ENCODE data around the gene DPH2. TPM values are rescaled to one million over a fixed set of nuclear protein-coding genes. Genes with fewer than 3 reads are reported as not detected.

Gene DPH2
- total and polyA plus RNA-seq, 10 of the 15 experiments (the other 5 are each of a cell fraction or from before 2014, with no cell fraction given): 13.1 to 82.9 (median 52.0) TPM

DNA sequence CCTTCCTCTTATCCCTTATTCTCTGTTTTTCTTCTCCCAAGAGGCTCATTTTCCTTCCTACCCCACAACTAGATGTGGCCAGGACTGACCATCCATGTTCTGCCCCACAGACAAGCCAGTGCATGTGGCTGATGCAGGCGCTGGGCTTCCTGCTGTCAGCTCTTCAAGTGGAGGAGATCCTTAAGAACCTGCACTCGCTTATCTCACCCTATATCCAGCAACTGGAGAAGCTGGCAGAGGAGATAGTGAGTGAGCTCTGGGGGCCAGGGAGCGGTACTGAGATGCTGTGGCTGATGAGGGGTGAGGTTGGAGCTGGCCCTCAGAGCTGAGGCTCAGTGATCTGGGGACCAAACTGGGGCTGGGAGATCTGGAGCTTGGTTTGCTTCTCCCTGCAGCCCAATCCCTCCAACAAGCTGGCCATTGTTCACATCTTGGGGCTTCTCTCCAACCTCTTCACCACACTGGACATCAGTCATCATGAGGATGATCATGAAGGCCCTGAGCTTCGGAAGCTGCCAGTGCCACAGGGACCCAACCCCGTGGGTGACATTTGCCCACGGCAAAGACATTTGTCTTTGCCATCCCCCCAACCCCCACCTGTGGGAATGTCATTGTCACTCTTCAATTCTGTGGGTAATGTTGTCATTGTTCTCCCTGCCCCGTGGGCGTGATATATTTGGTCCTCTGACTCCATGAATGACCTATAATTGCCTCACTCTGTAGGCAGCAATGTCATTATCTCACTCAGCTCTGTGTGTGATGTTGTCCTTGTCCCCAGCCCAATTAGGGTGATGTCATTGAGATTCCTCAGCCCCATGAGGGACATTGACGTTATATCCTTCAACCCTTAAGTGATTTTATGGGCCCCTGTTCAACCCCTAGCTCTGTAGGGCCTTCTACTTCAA is 11.2 kb upstream of the DPH2 start:
- CTCF ChIA-PET: interaction anchor here (1.3 to 1.9 kb wide), 2 partner anchors 23 to 88 kb away, joined by 3 to 6 read pairs; no protein-coding TSS in a partner anchor
- FAIRE-seq: no peak
- no peaks in the 10 kb centered on the region for H3K27me3 ChIP-seq (replicated peaks in 1 of 2; ENCODE audit: control insufficient read depth in 2 of 2, insufficient read depth in 2 of 2, low read length in 1 of 2)
- no peak for TF ChIP-seq CEBPB (IDR thresholded peaks at IDR 0.05; ENCODE audit: borderline replicate concordance in 1 of 2, low read depth in 2 of 2, low read length in 2 of 2)
- TF ChIP-seq ATF3 (IDR thresholded peaks at IDR 0.05; ENCODE audit: borderline replicate concordance, extremely low read depth, low read depth, low read length): no peak
- TF ChIP-seq MAX (IDR thresholded peaks at IDR 0.05; ENCODE audit: low read depth, low read length): no peak
- TF ChIP-seq, protein P1, sequence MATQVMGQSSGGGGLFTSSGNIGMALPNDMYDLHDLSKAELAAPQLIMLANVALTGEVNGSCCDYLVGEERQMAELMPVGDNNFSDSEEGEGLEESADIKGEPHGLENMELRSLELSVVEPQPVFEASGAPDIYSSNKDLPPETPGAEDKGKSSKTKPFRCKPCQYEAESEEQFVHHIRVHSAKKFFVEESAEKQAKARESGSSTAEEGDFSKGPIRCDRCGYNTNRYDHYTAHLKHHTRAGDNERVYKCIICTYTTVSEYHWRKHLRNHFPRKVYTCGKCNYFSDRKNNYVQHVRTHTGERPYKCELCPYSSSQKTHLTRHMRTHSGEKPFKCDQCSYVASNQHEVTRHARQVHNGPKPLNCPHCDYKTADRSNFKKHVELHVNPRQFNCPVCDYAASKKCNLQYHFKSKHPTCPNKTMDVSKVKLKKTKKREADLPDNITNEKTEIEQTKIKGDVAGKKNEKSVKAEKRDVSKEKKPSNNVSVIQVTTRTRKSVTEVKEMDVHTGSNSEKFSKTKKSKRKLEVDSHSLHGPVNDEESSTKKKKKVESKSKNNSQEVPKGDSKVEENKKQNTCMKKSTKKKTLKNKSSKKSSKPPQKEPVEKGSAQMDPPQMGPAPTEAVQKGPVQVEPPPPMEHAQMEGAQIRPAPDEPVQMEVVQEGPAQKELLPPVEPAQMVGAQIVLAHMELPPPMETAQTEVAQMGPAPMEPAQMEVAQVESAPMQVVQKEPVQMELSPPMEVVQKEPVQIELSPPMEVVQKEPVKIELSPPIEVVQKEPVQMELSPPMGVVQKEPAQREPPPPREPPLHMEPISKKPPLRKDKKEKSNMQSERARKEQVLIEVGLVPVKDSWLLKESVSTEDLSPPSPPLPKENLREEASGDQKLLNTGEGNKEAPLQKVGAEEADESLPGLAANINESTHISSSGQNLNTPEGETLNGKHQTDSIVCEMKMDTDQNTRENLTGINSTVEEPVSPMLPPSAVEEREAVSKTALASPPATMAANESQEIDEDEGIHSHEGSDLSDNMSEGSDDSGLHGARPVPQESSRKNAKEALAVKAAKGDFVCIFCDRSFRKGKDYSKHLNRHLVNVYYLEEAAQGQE (IDR thresholded peaks at IDR 0.05; ENCODE audit: low read depth, low read length): no peak
- TF ChIP-seq IRF5 (IDR thresholded peaks at IDR 0.05; ENCODE audit: borderline replicate concordance): no peak
- TF ChIP-seq ZNF622 (IDR thresholded peaks at IDR 0.05): no peak
- TF ChIP-seq ATF7 (IDR thresholded peaks at IDR 0.05; ENCODE audit: low read depth): no peak
- no peak for TF ChIP-seq RELA (IDR thresholded peaks at IDR 0.05; ENCODE audit: borderline replicate concordance, partially characterized antibody)
- no peak for TF ChIP-seq ZNF217 (IDR thresholded peaks at IDR 0.05)
- no peak for TF ChIP-seq HSF1 (IDR thresholded peaks at IDR 0.05; ENCODE audit: low read depth, low read length)
- TF ChIP-seq SMC3 (IDR thresholded peaks at IDR 0.05; ENCODE audit: borderline replicate concordance, low read length): no peak
- no peak for TF ChIP-seq BCL11A (IDR thresholded peaks at IDR 0.05; ENCODE audit: low read depth, low read length)
- TF ChIP-seq RBBP5 (conservative IDR thresholded peaks at IDR 0.05): no peak
- no peak for TF ChIP-seq SRF (IDR thresholded peaks at IDR 0.05; ENCODE audit: low read depth in 2 of 2, low read length in 2 of 2)
- TF ChIP-seq WRNIP1 (IDR thresholded peaks at IDR 0.05; ENCODE audit: borderline replicate concordance, low read depth, low read length): no peak
- TF ChIP-seq RUNX3 (IDR thresholded peaks at IDR 0.05; ENCODE audit: low read length): no peak

More for the DNA sequence above, 11.2 kb upstream of the DPH2 start:
- WGBS (ENCODE audit: insufficient coverage, insufficient replicate concordance, low lambda C conversion rate, missing lambda C conversion rate): 79% methylated on average over 9 of the region's 9 CpGs
- DNase-seq (ENCODE audit: low read depth, low spot score) (no peak), ATAC-seq (no peak)
- Histone ChIP-seq H3K4me3 (no peak overlapping the region), H3K9ac (ENCODE audit: control insufficient read depth, insufficient read depth, low read length) (no peak overlapping the region), H3K79me2 (ENCODE audit: control insufficient read depth, insufficient read depth, low read length) (no peaks in the 10 kb centered on the region), H3K27ac (ENCODE audit: control insufficient read depth, insufficient read depth) (no peak overlapping the region), H3K36me3 (ENCODE audit: control insufficient read depth in 2 of 2, insufficient read depth in 2 of 2, low read length in 1 of 2) (peaks cover 0 to 12% of the 10 kb centered on the region in 2 experiments; a peak in 1 of 4 replicates), H3K4me2 (ENCODE audit: control insufficient read depth, insufficient read depth) (no peak overlapping the region), H4K20me1 (ENCODE audit: control insufficient read depth, insufficient read depth) (no peaks in the 10 kb centered on the region), H2AFZ (ENCODE audit: control insufficient read depth, low read depth, low read length) (no peak overlapping the region), H3K9me3 (replicated peaks; ENCODE audit: control insufficient read depth, insufficient read depth, low read length) (no peaks in the 10 kb centered on the region), H3K4me1 (ENCODE audit: control insufficient read depth, insufficient read depth, low read length) (no peaks in the 10 kb centered on the region)
- POLR2A ChIA-PET: interaction anchor here (1.7 kb wide), 1 partner anchor 16 kb away, joined by 4 read pairs; the partner anchor contains the start of gene ATP6V0B
- intact Hi-C loops (cut with micrococcal nuclease; ENCODE audit: unreplicated experiment) (no loop called here), in situ Hi-C loops (cut with MboI) (no loop called here)
- RAD21 ChIA-PET (ENCODE audit: unreplicated experiment): interaction anchor here (0.5 kb wide), 1 partner anchor 560 kb away, joined by 4 read pairs; no protein-coding TSS in a partner anchor
- no TSS peak for BruUV-seq (replicated peaks)
- SMC1A ChIA-PET (ENCODE audit: uncharacterized antibody, unreplicated experiment): no interaction called here

Data from GM12878 (cell line).